ENCODE data around the gene HUS1B.
"Not testable (repeated sequence)": the region's sequence is repeated elsewhere in the genome, so short reads cannot be mapped to it uniquely, and the experiment has no call there.

Gene HUS1B

GRCh38 chr6:677919-678318 lies 21.0 kb upstream of the HUS1B start:
- no peak for DNase-seq

- no peak for DNase-seq
Measured at GRCh38 chr6:674956-675355, 18.1 kb upstream of the HUS1B start.

GRCh38 chr6:674406-674805 lies 17.5 kb upstream of the HUS1B start:
- DNase-seq: no peak

GRCh38 chr6:667253-667927 lies 10.5 kb upstream of the HUS1B start:
- DNase-seq: no peak

- DNase-seq: no peak
Measured at GRCh38 chr6:665403-666267, 8.7 kb upstream of the HUS1B start.

GRCh38 chr6:663788-664187 lies 6.9 kb upstream of the HUS1B start:
- not testable (repeated sequence) for DNase-seq

- DNase-seq: no peak
Measured at GRCh38 chr6:659716-660581, 3.0 kb upstream of the HUS1B start.

GRCh38 chr6:658244-658643 lies 1.3 kb upstream of the HUS1B start:
- peak; percentile 8 for DNase-seq

GRCh38 chr6:657743-658142 lies 843 bp upstream of the HUS1B start:
- no peak for DNase-seq

- no peak for DNase-seq
Measured at GRCh38 chr6:654136-654535, 2.8 kb downstream of the HUS1B start.

- no peak for DNase-seq
Measured at GRCh38 chr6:652865-653264, 4.0 kb downstream of the HUS1B start.

- DNase-seq: no peak
Measured at GRCh38 chr6:650098-650497, 6.8 kb downstream of the HUS1B start.

- DNase-seq: no peak
Measured at GRCh38 chr6:642805-643204, 14.1 kb downstream of the HUS1B start.

- no peak for DNase-seq
Measured at GRCh38 chr6:641225-641985, 15.5 kb downstream of the HUS1B start.

- no peak for DNase-seq
Measured at GRCh38 chr6:636488-636887, 20.4 kb downstream of the HUS1B start.

- no peak for DNase-seq
Measured at GRCh38 chr6:635233-635632, 21.7 kb downstream of the HUS1B start.

- no peak for DNase-seq
Measured at GRCh38 chr6:633611-634010, 23.3 kb downstream of the HUS1B start.

- no peak for DNase-seq
Measured at GRCh38 chr6:628766-629165, 28.1 kb downstream of the HUS1B start.

- no peak for DNase-seq
Measured at GRCh38 chr6:626236-626635, 30.7 kb downstream of the HUS1B start.

- DNase-seq: no peak
Measured at GRCh38 chr6:624979-625378, 31.9 kb downstream of the HUS1B start.

- DNase-seq: no peak
Measured at GRCh38 chr6:622462-622861, 34.4 kb downstream of the HUS1B start.

- no peak for DNase-seq
Measured at GRCh38 chr6:621931-622330, 35.0 kb downstream of the HUS1B start.

- no peak for DNase-seq
Measured at GRCh38 chr6:620950-621349, 36.0 kb downstream of the HUS1B start.

All from kidney glomerular epithelial cell (primary cell).